Measurements from ENCODE around the gene SYNE1.

DNA sequence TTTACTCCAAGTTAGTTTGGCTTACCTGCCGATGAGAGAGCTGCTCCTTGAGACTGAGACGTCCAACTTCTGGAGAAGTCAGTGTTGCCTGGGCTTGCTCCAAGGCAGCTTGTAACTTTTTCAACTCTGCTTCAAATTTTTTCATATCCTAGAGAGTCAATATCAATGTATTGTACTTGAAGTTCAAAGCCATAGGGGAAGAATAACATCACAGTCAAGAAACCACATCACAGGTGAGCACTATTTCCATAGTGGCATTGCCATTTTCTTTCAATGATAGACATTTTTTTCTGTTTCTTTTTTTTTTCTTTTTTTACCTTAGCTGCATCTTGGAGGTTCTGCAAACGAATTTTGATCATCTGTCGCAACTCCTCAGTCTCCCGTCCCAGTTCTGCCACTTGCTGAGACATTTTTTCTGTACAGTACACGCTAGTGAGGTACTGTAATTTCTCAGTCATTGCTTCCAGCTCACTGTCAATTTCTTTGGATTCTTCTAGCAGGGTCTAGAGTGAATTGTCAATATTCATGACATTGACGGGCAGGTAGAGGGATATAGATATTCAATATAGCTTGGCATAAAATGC is 326.7 kb downstream of the SYNE1 start:
- no peak for TF ChIP-seq POLR2A (IDR thresholded peaks at IDR 0.05)
- TF ChIP-seq, protein P1, sequence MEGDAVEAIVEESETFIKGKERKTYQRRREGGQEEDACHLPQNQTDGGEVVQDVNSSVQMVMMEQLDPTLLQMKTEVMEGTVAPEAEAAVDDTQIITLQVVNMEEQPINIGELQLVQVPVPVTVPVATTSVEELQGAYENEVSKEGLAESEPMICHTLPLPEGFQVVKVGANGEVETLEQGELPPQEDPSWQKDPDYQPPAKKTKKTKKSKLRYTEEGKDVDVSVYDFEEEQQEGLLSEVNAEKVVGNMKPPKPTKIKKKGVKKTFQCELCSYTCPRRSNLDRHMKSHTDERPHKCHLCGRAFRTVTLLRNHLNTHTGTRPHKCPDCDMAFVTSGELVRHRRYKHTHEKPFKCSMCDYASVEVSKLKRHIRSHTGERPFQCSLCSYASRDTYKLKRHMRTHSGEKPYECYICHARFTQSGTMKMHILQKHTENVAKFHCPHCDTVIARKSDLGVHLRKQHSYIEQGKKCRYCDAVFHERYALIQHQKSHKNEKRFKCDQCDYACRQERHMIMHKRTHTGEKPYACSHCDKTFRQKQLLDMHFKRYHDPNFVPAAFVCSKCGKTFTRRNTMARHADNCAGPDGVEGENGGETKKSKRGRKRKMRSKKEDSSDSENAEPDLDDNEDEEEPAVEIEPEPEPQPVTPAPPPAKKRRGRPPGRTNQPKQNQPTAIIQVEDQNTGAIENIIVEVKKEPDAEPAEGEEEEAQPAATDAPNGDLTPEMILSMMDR (IDR thresholded peaks at IDR 0.05): no peak
